Caco-2 (cell line): ENCODE data around the gene NCKAP5. TPM values are rescaled to one million over a fixed set of nuclear protein-coding genes. Genes with fewer than 3 reads are reported as not detected.

Experiments used
- BruUV-seq: library from RNA; stranded (reverse); fragments of 400-500 nt; replicated peaks from 2 replicates; lab custom pipeline; 2021; lab: Mats Ljungman, UMichigan
- CTCF ChIA-PET: fragments of 300-600 bp; sonication (Branson Sonifier 250); formaldehyde crosslinking; loops from one replicate; lab custom pipeline; 2022; ENCODE audit warnings: antibody characterized with exemption; lab: Charles Lee
- POLR2A ChIA-PET: fragments of 300-600 bp; sonication (Branson Sonifier 250); formaldehyde crosslinking; loops from one replicate; lab custom pipeline; 2022; ENCODE audit warnings: antibody characterized with exemption; lab: Charles Lee
- DNase-seq, 2 experiments: peaks; one replicate each; pipeline versions ENCODE4 v3.0.0 to v3.0.0-alpha.2; 2020 to 2022
- H3K27me3 ChIP-seq: replicated peaks from 2 replicates; pipeline ENCODE4 v1.6.0; 2011; ENCODE audit warnings: low read length; ENCODE audit not compliant: control insufficient read depth, insufficient read depth
- H3K36me3 ChIP-seq: 2 replicates; pipeline ENCODE4 v1.5.1; 2011; ENCODE audit warnings: low read length; ENCODE audit not compliant: control insufficient read depth, insufficient read depth
- H3K4me1 ChIP-seq: fragments of 250-450 bp; sonication (Bioruptor Pico); 2 replicates; pipeline ENCODE4 v1.5.1; 2020; ENCODE audit warnings: mild to moderate bottlenecking
- H3K4me3 ChIP-seq: 2 replicates; pipeline ENCODE4 v1.5.1; 2011; ENCODE audit warnings: low read depth, mild to moderate bottlenecking, control low read depth, low read length
- H3K9me3 ChIP-seq: fragments of 250-450 bp; sonication (Bioruptor Pico); 2 replicates; pipeline ENCODE4 v1.5.1; 2020; ENCODE audit warnings: mild to moderate bottlenecking, moderate library complexity
- H3K27ac Mint-ChIP-seq: one replicate; pipeline ENCODE4 v1.8.0; 2022; ENCODE audit warnings: mixed read lengths; ENCODE audit not compliant: unreplicated experiment
- H3K27me3 Mint-ChIP-seq: one replicate; pipeline ENCODE4 v1.8.0; 2022; ENCODE audit warnings: mixed read lengths; ENCODE audit not compliant: insufficient read depth, unreplicated experiment
- H3K36me3 Mint-ChIP-seq: one replicate; pipeline ENCODE4 v1.8.0; 2022; ENCODE audit warnings: mild to moderate bottlenecking, mixed read lengths; ENCODE audit not compliant: insufficient read depth, unreplicated experiment
- H3K4me1 Mint-ChIP-seq: one replicate; pipeline ENCODE4 v1.8.0; 2022; ENCODE audit warnings: low read depth, mixed read lengths; ENCODE audit not compliant: unreplicated experiment
- H3K4me3 Mint-ChIP-seq: one replicate; pipeline ENCODE4 v1.8.0; 2022; ENCODE audit warnings: mild to moderate bottlenecking, moderate library complexity, mixed read lengths; ENCODE audit not compliant: unreplicated experiment
- H3K9me3 Mint-ChIP-seq: one replicate; pipeline ENCODE4 v1.8.0; 2022; ENCODE audit warnings: mixed read lengths; ENCODE audit not compliant: unreplicated experiment
- intact Hi-C: fragments of 100-400 bp; cut with micrococcal nuclease; formaldehyde crosslinking; loops from one replicate; pipeline ENCODE4 v1.10.0; 2022; ENCODE audit not compliant: unreplicated experiment
- total RNA-seq: library from RNA; stranded (reverse); gene quantifications from 2 replicates; pipeline ENCODE4 v1.2.3, GENCODE V29; 2022
- TF ChIP-seq, protein P1 (sequence below), 2 experiments: fragments of 200-600 bp in 1 of 2; IDR thresholded peaks; 1 replicate in 1 of 2; 2 replicates in 1 of 2; pipeline versions ENCODE4 v1.5.1 to v1.8.0; 2011 to 2022; ENCODE audit warnings: antibody characterized with exemption in 1 of 2, control low read depth in 1 of 2, inconsistent platforms in 1 of 2, low read depth in 1 of 2, low read length in 1 of 2, mild to moderate bottlenecking in 1 of 2, moderate library complexity in 1 of 2; ENCODE audit not compliant: insufficient read depth in 1 of 2, severe bottlenecking in 1 of 2, unreplicated experiment in 1 of 2

Gene NCKAP5
- total RNA-seq, 1 experiment from 2014 or later = 3.8 TPM

DNA sequence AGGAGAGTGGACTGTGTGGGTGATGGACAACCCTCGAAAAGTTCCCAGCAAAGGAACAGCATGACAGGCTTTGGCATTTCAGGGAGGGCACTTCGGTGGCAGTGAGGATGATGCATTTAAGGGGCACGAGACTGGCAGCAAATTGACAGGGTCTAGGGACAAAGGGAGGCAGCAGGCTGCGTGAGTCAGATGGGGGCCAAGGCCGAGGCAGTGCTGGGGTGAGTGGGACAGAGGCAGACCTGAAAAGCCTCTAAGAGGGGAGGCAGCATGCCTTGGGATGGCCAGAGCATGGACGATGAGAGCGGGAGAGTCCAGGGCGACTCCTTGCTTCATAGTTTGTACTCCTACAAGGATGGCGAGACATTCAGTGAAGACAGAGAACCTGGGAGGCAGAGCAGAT is 848.8 kb downstream of the NCKAP5 start:
- Mint-ChIP-seq H3K36me3 (no peaks in the 10 kb centered on the region), H3K4me1 (no peaks in the 10 kb centered on the region), H3K9me3 (no peaks in the 10 kb centered on the region), H3K27me3 (peaks cover 3% of the 10 kb centered on the region), H3K4me3 (no peak overlapping the region), H3K27ac (no peak overlapping the region)
- Histone ChIP-seq H3K36me3 (no peaks in the 10 kb centered on the region), H3K4me3 (no peak overlapping the region), H3K9me3 (no peaks in the 10 kb centered on the region), H3K4me1 (no peaks in the 10 kb centered on the region), H3K27me3 (no peaks in the 10 kb centered on the region)
- intact Hi-C loops = no loop called here
- no TSS peak for BruUV-seq
- ChIA-PET POLR2A (no interaction called here), CTCF (no interaction called here)
- DNase-seq = no peak
- TF ChIP-seq, protein P1, sequence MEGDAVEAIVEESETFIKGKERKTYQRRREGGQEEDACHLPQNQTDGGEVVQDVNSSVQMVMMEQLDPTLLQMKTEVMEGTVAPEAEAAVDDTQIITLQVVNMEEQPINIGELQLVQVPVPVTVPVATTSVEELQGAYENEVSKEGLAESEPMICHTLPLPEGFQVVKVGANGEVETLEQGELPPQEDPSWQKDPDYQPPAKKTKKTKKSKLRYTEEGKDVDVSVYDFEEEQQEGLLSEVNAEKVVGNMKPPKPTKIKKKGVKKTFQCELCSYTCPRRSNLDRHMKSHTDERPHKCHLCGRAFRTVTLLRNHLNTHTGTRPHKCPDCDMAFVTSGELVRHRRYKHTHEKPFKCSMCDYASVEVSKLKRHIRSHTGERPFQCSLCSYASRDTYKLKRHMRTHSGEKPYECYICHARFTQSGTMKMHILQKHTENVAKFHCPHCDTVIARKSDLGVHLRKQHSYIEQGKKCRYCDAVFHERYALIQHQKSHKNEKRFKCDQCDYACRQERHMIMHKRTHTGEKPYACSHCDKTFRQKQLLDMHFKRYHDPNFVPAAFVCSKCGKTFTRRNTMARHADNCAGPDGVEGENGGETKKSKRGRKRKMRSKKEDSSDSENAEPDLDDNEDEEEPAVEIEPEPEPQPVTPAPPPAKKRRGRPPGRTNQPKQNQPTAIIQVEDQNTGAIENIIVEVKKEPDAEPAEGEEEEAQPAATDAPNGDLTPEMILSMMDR (IDR thresholded peaks at IDR 0.05; ENCODE audit: insufficient read depth in 1 of 2, low read depth in 1 of 2, low read length in 1 of 2, severe bottlenecking in 1 of 2, unreplicated experiment in 1 of 2) = no peak

DNA sequence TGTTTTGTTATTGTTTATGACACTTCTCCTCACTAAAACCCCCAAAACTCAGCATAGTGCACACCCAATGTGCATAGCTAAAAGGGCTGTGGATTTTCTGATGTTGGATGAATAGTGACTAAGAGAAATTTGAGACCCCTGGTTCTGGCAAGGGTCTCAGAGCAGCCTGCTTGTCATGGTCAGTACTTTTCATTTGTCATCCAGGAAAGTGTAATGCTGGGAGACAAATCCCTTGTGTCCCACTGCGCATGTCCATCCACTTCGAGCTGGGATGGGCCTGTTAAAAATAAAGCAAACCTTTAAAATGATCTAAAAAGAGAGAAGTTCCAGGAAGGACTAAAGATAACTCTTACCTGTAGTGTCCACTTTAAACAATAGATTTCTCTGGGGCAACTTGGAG is 851.3 kb downstream of the NCKAP5 start:
- Histone ChIP-seq H3K4me3 (no peak overlapping the region), H3K4me1 (no peaks in the 10 kb centered on the region), H3K36me3 (no peaks in the 10 kb centered on the region), H3K9me3 (no peaks in the 10 kb centered on the region), H3K27me3 (no peaks in the 10 kb centered on the region)
- no peaks in the 10 kb centered on the region for H3K4me1 Mint-ChIP-seq
- CTCF ChIA-PET = no interaction called here
- no peak overlapping the region for H3K27ac Mint-ChIP-seq
- no peaks in the 10 kb centered on the region for H3K27me3 Mint-ChIP-seq
- no peaks in the 10 kb centered on the region for H3K9me3 Mint-ChIP-seq
- POLR2A ChIA-PET = no interaction called here
- no peaks in the 10 kb centered on the region for H3K36me3 Mint-ChIP-seq
- no peak overlapping the region for H3K4me3 Mint-ChIP-seq
- TF ChIP-seq, protein P1 (IDR thresholded peaks at IDR 0.05; ENCODE audit: insufficient read depth in 1 of 2, low read depth in 1 of 2, low read length in 1 of 2, severe bottlenecking in 1 of 2, unreplicated experiment in 1 of 2) = no peak
- intact Hi-C loops = no loop called here
- no peak for DNase-seq
- BruUV-seq = no TSS peak

DNA sequence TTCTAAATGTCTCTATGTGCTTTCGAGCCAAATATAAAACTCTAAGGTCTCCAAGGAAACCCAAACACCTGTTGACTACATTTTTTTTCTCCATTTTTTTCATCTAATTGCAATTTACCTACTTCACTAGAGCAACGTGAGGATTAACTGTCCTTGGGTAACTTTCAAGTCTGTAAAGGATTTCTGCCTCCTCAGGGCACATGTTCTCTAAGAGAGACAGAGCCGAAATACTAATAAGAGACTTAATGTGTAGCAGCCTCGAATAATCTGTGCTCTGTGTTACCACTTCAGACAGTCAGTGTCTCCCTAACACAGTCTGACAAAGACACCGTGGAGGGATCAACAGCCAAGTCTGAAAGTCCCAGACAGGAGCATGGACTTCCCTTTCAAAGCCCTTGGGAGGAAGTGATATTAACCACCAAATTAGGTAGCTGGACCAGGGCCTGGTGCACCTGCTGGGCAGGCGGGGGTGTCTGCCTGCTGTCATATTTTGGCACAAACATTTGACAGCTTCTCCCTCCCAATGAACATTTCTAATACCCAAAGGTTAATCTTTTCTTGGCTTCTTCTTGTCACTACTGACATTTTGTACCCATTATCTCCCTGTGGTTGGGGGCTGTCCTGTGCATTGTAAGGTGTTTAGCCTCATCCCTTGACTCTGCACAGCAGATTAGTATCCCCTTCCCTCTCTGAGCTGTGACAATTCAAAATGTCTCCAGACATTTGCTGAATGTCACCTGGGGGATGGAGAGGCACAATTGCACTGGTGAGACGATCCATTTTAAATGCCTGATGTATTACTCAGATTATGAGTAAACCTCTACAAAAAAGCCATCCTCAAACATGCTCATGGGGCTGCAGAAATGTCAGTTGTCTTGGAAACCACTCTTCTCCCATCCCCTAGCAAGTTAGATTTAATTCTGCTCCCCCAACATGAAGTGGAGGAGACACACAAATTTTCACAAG is 852.6 kb downstream of the NCKAP5 start:
- no peak overlapping the region for H3K27ac Mint-ChIP-seq
- H3K9me3 Mint-ChIP-seq = no peaks in the 10 kb centered on the region
- Histone ChIP-seq H3K9me3 (no peaks in the 10 kb centered on the region), H3K36me3 (no peaks in the 10 kb centered on the region), H3K27me3 (no peaks in the 10 kb centered on the region), H3K4me3 (no peak overlapping the region), H3K4me1 (no peaks in the 10 kb centered on the region)
- intact Hi-C loops = no loop called here
- H3K36me3 Mint-ChIP-seq = no peaks in the 10 kb centered on the region
- POLR2A ChIA-PET = no interaction called here
- H3K4me1 Mint-ChIP-seq = no peaks in the 10 kb centered on the region
- CTCF ChIA-PET = no interaction called here
- no TSS peak for BruUV-seq
- H3K27me3 Mint-ChIP-seq = no peaks in the 10 kb centered on the region
- TF ChIP-seq, protein P1 (IDR thresholded peaks at IDR 0.05; ENCODE audit: insufficient read depth in 1 of 2, low read depth in 1 of 2, low read length in 1 of 2, severe bottlenecking in 1 of 2, unreplicated experiment in 1 of 2) = no peak
- H3K4me3 Mint-ChIP-seq = no peak overlapping the region
- no peak for DNase-seq
